ENCODE data around the gene CYP39A1.

- TF ChIP-seq, protein P1, sequence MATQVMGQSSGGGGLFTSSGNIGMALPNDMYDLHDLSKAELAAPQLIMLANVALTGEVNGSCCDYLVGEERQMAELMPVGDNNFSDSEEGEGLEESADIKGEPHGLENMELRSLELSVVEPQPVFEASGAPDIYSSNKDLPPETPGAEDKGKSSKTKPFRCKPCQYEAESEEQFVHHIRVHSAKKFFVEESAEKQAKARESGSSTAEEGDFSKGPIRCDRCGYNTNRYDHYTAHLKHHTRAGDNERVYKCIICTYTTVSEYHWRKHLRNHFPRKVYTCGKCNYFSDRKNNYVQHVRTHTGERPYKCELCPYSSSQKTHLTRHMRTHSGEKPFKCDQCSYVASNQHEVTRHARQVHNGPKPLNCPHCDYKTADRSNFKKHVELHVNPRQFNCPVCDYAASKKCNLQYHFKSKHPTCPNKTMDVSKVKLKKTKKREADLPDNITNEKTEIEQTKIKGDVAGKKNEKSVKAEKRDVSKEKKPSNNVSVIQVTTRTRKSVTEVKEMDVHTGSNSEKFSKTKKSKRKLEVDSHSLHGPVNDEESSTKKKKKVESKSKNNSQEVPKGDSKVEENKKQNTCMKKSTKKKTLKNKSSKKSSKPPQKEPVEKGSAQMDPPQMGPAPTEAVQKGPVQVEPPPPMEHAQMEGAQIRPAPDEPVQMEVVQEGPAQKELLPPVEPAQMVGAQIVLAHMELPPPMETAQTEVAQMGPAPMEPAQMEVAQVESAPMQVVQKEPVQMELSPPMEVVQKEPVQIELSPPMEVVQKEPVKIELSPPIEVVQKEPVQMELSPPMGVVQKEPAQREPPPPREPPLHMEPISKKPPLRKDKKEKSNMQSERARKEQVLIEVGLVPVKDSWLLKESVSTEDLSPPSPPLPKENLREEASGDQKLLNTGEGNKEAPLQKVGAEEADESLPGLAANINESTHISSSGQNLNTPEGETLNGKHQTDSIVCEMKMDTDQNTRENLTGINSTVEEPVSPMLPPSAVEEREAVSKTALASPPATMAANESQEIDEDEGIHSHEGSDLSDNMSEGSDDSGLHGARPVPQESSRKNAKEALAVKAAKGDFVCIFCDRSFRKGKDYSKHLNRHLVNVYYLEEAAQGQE (IDR thresholded peaks at IDR 0.05; ENCODE audit: insufficient replicate concordance, low read depth) = no peak
- TF ChIP-seq, protein P2, sequence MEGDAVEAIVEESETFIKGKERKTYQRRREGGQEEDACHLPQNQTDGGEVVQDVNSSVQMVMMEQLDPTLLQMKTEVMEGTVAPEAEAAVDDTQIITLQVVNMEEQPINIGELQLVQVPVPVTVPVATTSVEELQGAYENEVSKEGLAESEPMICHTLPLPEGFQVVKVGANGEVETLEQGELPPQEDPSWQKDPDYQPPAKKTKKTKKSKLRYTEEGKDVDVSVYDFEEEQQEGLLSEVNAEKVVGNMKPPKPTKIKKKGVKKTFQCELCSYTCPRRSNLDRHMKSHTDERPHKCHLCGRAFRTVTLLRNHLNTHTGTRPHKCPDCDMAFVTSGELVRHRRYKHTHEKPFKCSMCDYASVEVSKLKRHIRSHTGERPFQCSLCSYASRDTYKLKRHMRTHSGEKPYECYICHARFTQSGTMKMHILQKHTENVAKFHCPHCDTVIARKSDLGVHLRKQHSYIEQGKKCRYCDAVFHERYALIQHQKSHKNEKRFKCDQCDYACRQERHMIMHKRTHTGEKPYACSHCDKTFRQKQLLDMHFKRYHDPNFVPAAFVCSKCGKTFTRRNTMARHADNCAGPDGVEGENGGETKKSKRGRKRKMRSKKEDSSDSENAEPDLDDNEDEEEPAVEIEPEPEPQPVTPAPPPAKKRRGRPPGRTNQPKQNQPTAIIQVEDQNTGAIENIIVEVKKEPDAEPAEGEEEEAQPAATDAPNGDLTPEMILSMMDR (IDR thresholded peaks at IDR 0.05; ENCODE audit: insufficient read depth, low read length) = no peak
- TF ChIP-seq GABPA (IDR thresholded peaks at IDR 0.05; ENCODE audit: low read depth) = no peak
- TF ChIP-seq POLR2AphosphoS5 (IDR thresholded peaks at IDR 0.05; ENCODE audit: low read depth) = no peak
- TF ChIP-seq SPI1 (IDR thresholded peaks at IDR 0.05; ENCODE audit: borderline replicate concordance, low read depth) = no peak
These were observed 24.1 kb upstream of the CYP39A1 start for GRCh38 chr6:46676604-46677313.

All from HL-60 (cell line).